WTC11 (cell line): ENCODE data around the gene TSHZ1. TPM values are rescaled to one million over a fixed set of nuclear protein-coding genes. Genes with fewer than 3 reads are reported as not detected.

ENCODE experiments used
- ATAC-seq: fragments of 200-7000 bp; cut with Tn5 transposase; 2 replicates; pipeline ENCODE4 v1.10.0; 2021; ENCODE audit warnings: mild to moderate bottlenecking, moderate library complexity
- CTCF ChIA-PET: fragments of 300-600 bp; sonication (Branson Sonifier 250); formaldehyde crosslinking; loops from one replicate; lab custom pipeline; 2021; ENCODE audit warnings: antibody characterized with exemption; lab: Charles Lee
- POLR2A ChIA-PET: fragments of 350-600 bp; sonication (Branson Sonifier 250); formaldehyde crosslinking; loops from one replicate; lab custom pipeline; 2021; ENCODE audit warnings: antibody characterized with exemption; lab: Charles Lee
- DNase-seq: peaks from one replicate; pipeline ENCODE4 v3.0.0; 2021; ENCODE audit warnings: low spot score
- H3K27ac Mint-ChIP-seq: 2 replicates; pipeline ENCODE4 v1.8.0; 2021; ENCODE audit warnings: mixed read lengths
- H3K27me3 Mint-ChIP-seq: 2 replicates; pipeline ENCODE4 v1.8.0; 2021; ENCODE audit warnings: low read depth, mild to moderate bottlenecking, moderate library complexity, mixed read lengths
- H3K36me3 Mint-ChIP-seq: 2 replicates; pipeline ENCODE4 v1.8.0; 2021; ENCODE audit warnings: mixed read lengths
- H3K4me1 Mint-ChIP-seq: 2 replicates; pipeline ENCODE4 v1.8.0; 2022; ENCODE audit warnings: mixed read lengths
- H3K4me3 Mint-ChIP-seq: 2 replicates; pipeline ENCODE4 v1.8.0; 2021; ENCODE audit warnings: mild to moderate bottlenecking, moderate library complexity, mixed read lengths
- H3K9me3 Mint-ChIP-seq: 2 replicates; pipeline ENCODE4 v1.8.0; 2021; ENCODE audit warnings: mixed read lengths
- CREB1 ChIP-seq: sonication (generic); formaldehyde crosslinking; IDR thresholded peaks from 2 replicates; pipeline ENCODE4 v1.8.0; 2023; ENCODE audit warnings: mild to moderate bottlenecking, missing genetic modification reagents
- CTCF ChIP-seq: fragments of 200-600 bp; IDR thresholded peaks from 2 replicates; pipeline ENCODE4 v1.8.0; 2022; ENCODE audit warnings: antibody characterized with exemption
- ELF4 ChIP-seq: sonication (generic); formaldehyde crosslinking; IDR thresholded peaks from 2 replicates; pipeline ENCODE4 v1.8.1; 2022; ENCODE audit warnings: low read depth, mild to moderate bottlenecking, moderate library complexity, missing genetic modification reagents
- GABPB1 ChIP-seq: sonication (generic); formaldehyde crosslinking; IDR thresholded peaks from 2 replicates; pipeline ENCODE4 v1.8.1; 2023; ENCODE audit warnings: mild to moderate bottlenecking, missing genetic modification reagents
- GTF2I ChIP-seq: fragments of 250-450 bp; sonication (Bioruptor Pico); conservative IDR thresholded peaks from 2 replicates; pipeline ENCODE4 v1.4.0; 2021; ENCODE audit warnings: mild to moderate bottlenecking
- NFE2L1 ChIP-seq: sonication (generic); formaldehyde crosslinking; IDR thresholded peaks from 2 replicates; pipeline ENCODE4 v1.8.1; 2023; ENCODE audit warnings: missing genetic modification reagents
- NR3C1 ChIP-seq: sonication (generic); formaldehyde crosslinking; conservative IDR thresholded peaks from 2 replicates; pipeline ENCODE4 v1.8.1; 2023; ENCODE audit warnings: low read depth, mild to moderate bottlenecking, missing genetic modification reagents
- OVOL2 ChIP-seq: fragments of 250-450 bp; sonication (Bioruptor Pico); IDR thresholded peaks from 2 replicates; pipeline ENCODE4 v1.9.0; 2021; ENCODE audit warnings: mild to moderate bottlenecking, borderline replicate concordance
- SMAD4 ChIP-seq: sonication (generic); formaldehyde crosslinking; IDR thresholded peaks from 2 replicates; pipeline ENCODE4 v1.8.0; 2022; ENCODE audit warnings: mild to moderate bottlenecking, missing genetic modification reagents
- SP1 ChIP-seq: sonication (generic); formaldehyde crosslinking; conservative IDR thresholded peaks from 2 replicates; pipeline ENCODE4 v1.8.1; 2022; ENCODE audit warnings: missing genetic modification reagents
- TCF7 ChIP-seq: sonication (generic); formaldehyde crosslinking; IDR thresholded peaks from 2 replicates; pipeline ENCODE4 v1.8.0; 2022; ENCODE audit warnings: mild to moderate bottlenecking, low read depth, missing genetic modification reagents, moderate library complexity
- ZNF281 ChIP-seq: sonication (generic); formaldehyde crosslinking; IDR thresholded peaks from 2 replicates; pipeline ENCODE4 v1.8.0; 2023; ENCODE audit warnings: mild to moderate bottlenecking, missing genetic modification reagents
- ZNF423 ChIP-seq: fragments of 250-450 bp; sonication (Bioruptor Pico); IDR thresholded peaks from 2 replicates; pipeline ENCODE4 v2.1.2; 2022; ENCODE audit warnings: mild to moderate bottlenecking, moderate library complexity
- ZSCAN18 ChIP-seq: fragments of 250-450 bp; sonication (Bioruptor Pico); IDR thresholded peaks from 2 replicates; pipeline ENCODE4 v2.1.2; 2022; ENCODE audit warnings: mild to moderate bottlenecking, moderate library complexity
- total RNA-seq: library from RNA; stranded (reverse); gene quantifications from 3 replicates; pipeline ENCODE4 v1.2.3, GENCODE V29; 2021
- TF ChIP-seq, protein P1 (sequence below): sonication (generic); formaldehyde crosslinking; IDR thresholded peaks from 2 replicates; pipeline ENCODE4 v1.8.1; 2023; ENCODE audit warnings: mild to moderate bottlenecking, missing genetic modification reagents
- TF ChIP-seq, protein P2 (sequence below): sonication (generic); formaldehyde crosslinking; IDR thresholded peaks from 2 replicates; pipeline ENCODE4 v1.8.1; 2023; ENCODE audit warnings: mild to moderate bottlenecking, missing genetic modification reagents
- TF ChIP-seq, protein P3 (sequence below): sonication (generic); formaldehyde crosslinking; IDR thresholded peaks from 2 replicates; pipeline ENCODE4 v1.8.1; 2023; ENCODE audit warnings: mild to moderate bottlenecking, missing genetic modification reagents, moderate library complexity

TSHZ1 gene
- total RNA-seq, 1 experiment from 2014 or later: 2.9 TPM

DNA sequence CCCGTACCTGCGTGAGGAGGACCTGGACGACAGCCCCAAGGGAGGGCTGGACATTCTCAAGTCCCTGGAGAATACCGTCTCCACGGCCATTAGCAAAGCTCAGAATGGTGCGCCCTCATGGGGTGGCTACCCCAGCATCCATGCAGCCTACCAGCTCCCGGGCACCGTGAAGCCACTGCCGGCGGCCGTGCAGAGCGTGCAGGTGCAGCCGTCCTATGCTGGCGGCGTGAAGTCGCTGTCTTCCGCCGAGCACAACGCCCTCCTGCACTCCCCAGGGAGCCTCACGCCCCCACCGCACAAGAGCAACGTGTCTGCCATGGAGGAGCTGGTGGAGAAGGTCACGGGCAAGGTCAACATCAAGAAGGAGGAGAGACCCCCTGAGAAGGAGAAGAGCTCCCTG is 76.4 kb downstream of the TSHZ1 start (continued):
- TF ChIP-seq, protein P1, sequence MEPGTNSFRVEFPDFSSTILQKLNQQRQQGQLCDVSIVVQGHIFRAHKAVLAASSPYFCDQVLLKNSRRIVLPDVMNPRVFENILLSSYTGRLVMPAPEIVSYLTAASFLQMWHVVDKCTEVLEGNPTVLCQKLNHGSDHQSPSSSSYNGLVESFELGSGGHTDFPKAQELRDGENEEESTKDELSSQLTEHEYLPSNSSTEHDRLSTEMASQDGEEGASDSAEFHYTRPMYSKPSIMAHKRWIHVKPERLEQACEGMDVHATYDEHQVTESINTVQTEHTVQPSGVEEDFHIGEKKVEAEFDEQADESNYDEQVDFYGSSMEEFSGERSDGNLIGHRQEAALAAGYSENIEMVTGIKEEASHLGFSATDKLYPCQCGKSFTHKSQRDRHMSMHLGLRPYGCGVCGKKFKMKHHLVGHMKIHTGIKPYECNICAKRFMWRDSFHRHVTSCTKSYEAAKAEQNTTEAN (CRISPR knock-in tag): no peak
- TF ChIP-seq SMAD4 (CRISPR knock-in tag) (no peak), NFE2L1 (no peak), NR3C1 (CRISPR knock-in tag) (no peak)
- TF ChIP-seq, protein P2, sequence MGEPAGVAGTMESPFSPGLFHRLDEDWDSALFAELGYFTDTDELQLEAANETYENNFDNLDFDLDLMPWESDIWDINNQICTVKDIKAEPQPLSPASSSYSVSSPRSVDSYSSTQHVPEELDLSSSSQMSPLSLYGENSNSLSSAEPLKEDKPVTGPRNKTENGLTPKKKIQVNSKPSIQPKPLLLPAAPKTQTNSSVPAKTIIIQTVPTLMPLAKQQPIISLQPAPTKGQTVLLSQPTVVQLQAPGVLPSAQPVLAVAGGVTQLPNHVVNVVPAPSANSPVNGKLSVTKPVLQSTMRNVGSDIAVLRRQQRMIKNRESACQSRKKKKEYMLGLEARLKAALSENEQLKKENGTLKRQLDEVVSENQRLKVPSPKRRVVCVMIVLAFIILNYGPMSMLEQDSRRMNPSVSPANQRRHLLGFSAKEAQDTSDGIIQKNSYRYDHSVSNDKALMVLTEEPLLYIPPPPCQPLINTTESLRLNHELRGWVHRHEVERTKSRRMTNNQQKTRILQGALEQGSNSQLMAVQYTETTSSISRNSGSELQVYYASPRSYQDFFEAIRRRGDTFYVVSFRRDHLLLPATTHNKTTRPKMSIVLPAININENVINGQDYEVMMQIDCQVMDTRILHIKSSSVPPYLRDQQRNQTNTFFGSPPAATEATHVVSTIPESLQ: no peak

DNA sequence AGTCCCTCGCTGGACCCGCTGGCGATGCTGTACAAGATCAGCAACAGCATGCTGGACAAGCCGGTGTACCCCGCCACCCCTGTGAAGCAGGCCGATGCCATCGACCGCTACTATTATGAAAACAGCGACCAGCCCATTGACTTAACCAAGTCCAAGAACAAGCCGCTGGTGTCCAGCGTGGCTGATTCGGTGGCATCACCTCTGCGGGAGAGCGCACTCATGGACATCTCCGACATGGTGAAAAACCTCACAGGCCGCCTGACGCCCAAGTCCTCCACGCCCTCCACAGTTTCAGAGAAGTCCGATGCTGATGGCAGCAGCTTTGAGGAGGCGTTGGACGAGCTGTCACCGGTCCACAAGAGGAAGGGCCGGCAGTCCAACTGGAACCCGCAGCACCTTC is 77.1 kb downstream of the TSHZ1 start:
- POLR2A ChIA-PET: no interaction called here
- peaks cover 9% of the 10 kb centered on the region; the same call in 1 of the 2 replicates for H3K4me1 Mint-ChIP-seq

More for the DNA sequence above, 77.1 kb downstream of the TSHZ1 start:
- Mint-ChIP-seq H3K4me3 (no peak overlapping the region), H3K27me3 (no peaks in the 10 kb centered on the region), H3K9me3 (no peaks in the 10 kb centered on the region), H3K36me3 (0 out of 2 replicates have a peak, but pooled peaks cover 2% of the 10 kb centered on the region), H3K27ac (no peak overlapping the region)
- ATAC-seq (no peak), DNase-seq (no peak)
- no peak for TF ChIP-seq OVOL2 (CRISPR knock-in tag)
- no peak for TF ChIP-seq ELF4 (CRISPR knock-in tag)
- TF ChIP-seq SP1 (CRISPR knock-in tag): no peak
- TF ChIP-seq CTCF: no peak
- TF ChIP-seq, protein P3, sequence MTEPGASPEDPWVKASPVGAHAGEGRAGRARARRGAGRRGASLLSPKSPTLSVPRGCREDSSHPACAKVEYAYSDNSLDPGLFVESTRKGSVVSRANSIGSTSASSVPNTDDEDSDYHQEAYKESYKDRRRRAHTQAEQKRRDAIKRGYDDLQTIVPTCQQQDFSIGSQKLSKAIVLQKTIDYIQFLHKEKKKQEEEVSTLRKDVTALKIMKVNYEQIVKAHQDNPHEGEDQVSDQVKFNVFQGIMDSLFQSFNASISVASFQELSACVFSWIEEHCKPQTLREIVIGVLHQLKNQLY: no peak
- TF ChIP-seq ZNF281 (CRISPR knock-in tag): no peak
- TF ChIP-seq TCF7 (CRISPR knock-in tag): no peak
- no peak for TF ChIP-seq GABPB1 (CRISPR knock-in tag)
- TF ChIP-seq GTF2I (CRISPR knock-in tag): no peak
- TF ChIP-seq ZSCAN18 (CRISPR knock-in tag): no peak
- TF ChIP-seq ZNF423 (CRISPR knock-in tag): no peak
- TF ChIP-seq CREB1 (CRISPR knock-in tag): no peak
- CTCF ChIA-PET: no interaction called here
